Keratinocyte (primary cell): ENCODE measurements around the gene TPRA1. TPM values are rescaled to one million over a fixed set of nuclear protein-coding genes. Genes with fewer than 3 reads are reported as not detected.

Experiments used
- DNase-seq: peaks from one replicate; pipeline ENCODE4 v3.0.0-alpha.2; 2011; ENCODE audit warnings: low read depth, missing footprints, low spot score
- FAIRE-seq: peaks from 2 replicates; lab custom pipeline; 2011; peaks lifted over from hg19 to GRCh38; lab: Jason Lieb, UNC
- H2AFZ ChIP-seq: 2 replicates; pipeline ENCODE4 v1.6.0; 2012; ENCODE audit warnings: low read length, control low read depth, inconsistent platforms; ENCODE audit not compliant: control insufficient read depth
- H3K27ac ChIP-seq: 2 replicates; pipeline ENCODE4 v1.5.1; 2011; ENCODE audit warnings: low read length; ENCODE audit not compliant: control insufficient read depth, insufficient read depth
- H3K27me3 ChIP-seq: 3 replicates; pipeline ENCODE4 v1.6.0; 2011; ENCODE audit warnings: low read length; ENCODE audit not compliant: control insufficient read depth, insufficient read depth; ENCODE audit errors: extremely low read depth
- H3K36me3 ChIP-seq, 2 experiments: 2 replicates in 1 of 2; 3 replicates in 1 of 2; pipeline ENCODE4 v1.5.1; 2011; ENCODE audit warnings: low read length in 2 of 2, mild to moderate bottlenecking in 1 of 2; ENCODE audit not compliant: control insufficient read depth in 2 of 2, insufficient read depth in 2 of 2; ENCODE audit errors: extremely low read depth in 1 of 2
- H3K4me1 ChIP-seq: 3 replicates; pipeline ENCODE4 v1.5.1; 2011; ENCODE audit warnings: low read length; ENCODE audit not compliant: control insufficient read depth, insufficient read depth; ENCODE audit errors: extremely low read depth
- H3K4me2 ChIP-seq: 3 replicates; pipeline ENCODE4 v1.6.0; 2011; ENCODE audit warnings: low read depth, low read length; ENCODE audit not compliant: control insufficient read depth, insufficient read depth; ENCODE audit errors: extremely low read depth
- H3K4me3 ChIP-seq, 3 experiments: fragments of 200-600 bp in 1 of 3; sonication (generic) in 1 of 3; 2 replicates in 2 of 3; 3 replicates in 1 of 3; pipeline ENCODE4 v1.5.1; 2011 to 2016; ENCODE audit warnings: low read length in 3 of 3, mild to moderate bottlenecking in 3 of 3, control low read depth in 2 of 3, inconsistent platforms in 1 of 3, low read depth in 1 of 3, mixed read lengths in 1 of 3, mixed run types in 1 of 3, moderate library complexity in 1 of 3; ENCODE audit not compliant: control insufficient read depth in 2 of 3, insufficient read depth in 2 of 3; ENCODE audit errors: extremely low read depth in 1 of 3
- H3K79me2 ChIP-seq: 2 replicates; pipeline ENCODE4 v1.6.0; 2012; ENCODE audit warnings: low read length; ENCODE audit not compliant: control insufficient read depth, insufficient read depth
- H3K9ac ChIP-seq: 3 replicates; pipeline ENCODE4 v1.6.0; 2011; ENCODE audit warnings: low read length; ENCODE audit not compliant: control insufficient read depth, insufficient read depth; ENCODE audit errors: extremely low read depth
- H3K9me1 ChIP-seq: 3 replicates; pipeline ENCODE4 v1.6.0; 2011; ENCODE audit warnings: low read length; ENCODE audit not compliant: control insufficient read depth, insufficient read depth; ENCODE audit errors: extremely low read depth
- H3K9me3 ChIP-seq: 2 replicates; pipeline ENCODE4 v1.5.1; 2012; ENCODE audit warnings: low read depth, low read length; ENCODE audit not compliant: control insufficient read depth
- H4K20me1 ChIP-seq: 3 replicates; pipeline ENCODE4 v1.6.0; 2011; ENCODE audit warnings: low read length; ENCODE audit not compliant: control insufficient read depth, insufficient read depth; ENCODE audit errors: extremely low read depth
- CTCF ChIP-seq, 3 experiments: IDR thresholded peaks in 1 of 3; conservative IDR thresholded peaks in 1 of 3; optimal IDR thresholded peaks in 1 of 3; 2 replicates in 2 of 3; 3 replicates in 1 of 3; pipeline versions ENCODE3 to v1.5.1; 2011; ENCODE audit warnings: low read length in 3 of 3, mild to moderate bottlenecking in 3 of 3, moderate library complexity in 2 of 3, control low read depth in 1 of 3, inconsistent platforms in 1 of 3; ENCODE audit not compliant: insufficient read depth in 2 of 3; ENCODE audit errors: extremely low read depth in 1 of 3
- EZH2 ChIP-seq: IDR thresholded peaks from one replicate; pipeline ENCODE4 v1.6.1; 2012; ENCODE audit warnings: inconsistent platforms, mild to moderate bottlenecking, low read length, moderate library complexity
- dilution Hi-C: fragments of 300-500 bp; cut with MboI; formaldehyde crosslinking; loops from one replicate; pipeline ENCODE4 v1.7.0; 2020; ENCODE audit warnings: low sequenced_read_pairs; ENCODE audit not compliant: extremely low pct_ligation_motif_present
- polyA plus RNA-seq, 5 experiments: library from polyadenylated mRNA; depleted of rRNA in 3 of 5; stranded (reverse) in 3 of 5; stranded (forward) in 1 of 5; unstranded in 1 of 5; fragments of >200 nt; gene quantifications; 1 replicate in 1 of 5; 2 replicates in 3 of 5; 3 replicates in 1 of 5; pipeline versions ENCODE4 v1.2.1 to v1.2.3, GENCODE V29; 2011 to 2012; ENCODE audit warnings: missing spikeins in 2 of 5, low read depth in 1 of 5, low replicate concordance in 1 of 5

Gene TPRA1
- polyA plus RNA-seq, 1 donor (not counting 4 experiments of a cell fraction or from before 2014, with no cell fraction given) = 22.2 TPM

GRCh38 chr3:127585163-127585812 lies 5.2 kb downstream of the TPRA1 start:
- FAIRE-seq = no peak
- Histone ChIP-seq H3K9me1 (no peaks in the 10 kb centered on the region), H3K4me2 (no peak overlapping the region), H3K36me3 (peaks cover 8 to 10% of the 10 kb centered on the region in 2 experiments), H3K27me3 (no peaks in the 10 kb centered on the region), H3K4me3 (no peak overlapping the region), H3K9ac (no peak overlapping the region), H2AFZ (no peak overlapping the region), H3K27ac (no peak overlapping the region), H4K20me1 (peaks cover 13% of the 10 kb centered on the region), H3K4me1 (peaks cover 16% of the 10 kb centered on the region), H3K9me3 (no peaks in the 10 kb centered on the region), H3K79me2 (peaks cover 81% of the 10 kb centered on the region)
- dilution Hi-C loops = no loop called here
- TF ChIP-seq CTCF (optimal IDR thresholded peaks at IDR 0.05 in 1 of 3, IDR thresholded peaks at IDR 0.05 in 1 of 3, conservative IDR thresholded peaks at IDR 0.05 in 1 of 3; ENCODE audit: extremely low read depth in 1 of 3, insufficient read depth in 2 of 3, low read length in 3 of 3) (no peak), EZH2 (no peak)
- DNase-seq = no peak

DNA sequence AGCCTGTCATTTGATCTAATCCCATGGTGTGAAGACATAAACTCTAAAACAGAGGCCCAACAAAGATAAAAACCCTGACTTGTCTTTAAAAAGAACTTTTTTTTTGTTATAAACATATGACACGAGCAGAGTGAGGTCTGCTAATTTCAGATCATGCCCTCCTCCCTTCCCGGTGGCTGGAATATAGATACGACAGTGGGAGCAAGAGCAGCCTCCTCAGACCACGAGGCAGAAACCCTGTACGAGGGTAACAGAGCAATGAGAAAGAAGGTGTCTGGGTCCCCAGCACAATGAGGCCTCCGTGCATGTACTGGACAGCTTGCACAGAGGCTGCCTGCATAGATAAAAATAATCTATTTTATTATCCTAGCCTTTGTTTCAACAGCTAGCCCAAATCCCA lies 5.8 kb downstream of the TPRA1 start:
- FAIRE-seq (no peak), DNase-seq (no peak)
- dilution Hi-C loops = no loop called here
- H3K9ac ChIP-seq = no peak overlapping the region
- TF ChIP-seq CTCF (optimal IDR thresholded peaks at IDR 0.05 in 1 of 3, IDR thresholded peaks at IDR 0.05 in 1 of 3, conservative IDR thresholded peaks at IDR 0.05 in 1 of 3; ENCODE audit: extremely low read depth in 1 of 3, insufficient read depth in 2 of 3, low read length in 3 of 3) = no peak
- TF ChIP-seq EZH2 = no peak
- H3K27me3 ChIP-seq = no peaks in the 10 kb centered on the region
- H3K4me3 ChIP-seq = no peak overlapping the region
- no peaks in the 10 kb centered on the region for H3K9me1 ChIP-seq
- H3K9me3 ChIP-seq = no peaks in the 10 kb centered on the region
- H4K20me1 ChIP-seq = peaks cover 13% of the 10 kb centered on the region
- no peak overlapping the region for H3K4me2 ChIP-seq
- peaks cover 10 to 12% of the 10 kb centered on the region in 2 experiments for H3K36me3 ChIP-seq
- no peak overlapping the region for H2AFZ ChIP-seq
- H3K79me2 ChIP-seq = peaks cover 80% of the 10 kb centered on the region
- no peak overlapping the region for H3K27ac ChIP-seq
- H3K4me1 ChIP-seq = peaks cover 16% of the 10 kb centered on the region
